H1 (cell line): ENCODE measurements around the gene TRO. TPM values are rescaled to one million over a fixed set of nuclear protein-coding genes. Genes with fewer than 3 reads are reported as not detected.

Experiments used
- CTCF ChIA-PET: fragments of 300-600 bp; sonication (Branson Sonifier 250); formaldehyde crosslinking; loops from one replicate; lab custom pipeline; 2021; ENCODE audit not compliant: partially characterized antibody; lab: Charles Lee
- POLR2A ChIA-PET: fragments of 300-600 bp; sonication (Branson Sonifier 250); formaldehyde crosslinking; loops from one replicate; lab custom pipeline; 2021; ENCODE audit warnings: inconsistent platforms; ENCODE audit not compliant: partially characterized antibody; lab: Charles Lee
- DNase-seq, 2 experiments: peaks; one replicate each; pipeline versions ENCODE4 v3.0.0 to v3.0.0-alpha.2; 2010 to 2022; ENCODE audit warnings: low spot score in 2 of 2, low read depth in 1 of 2, mixed read lengths in 1 of 2
- FAIRE-seq: peaks from 2 replicates; lab custom pipeline; 2011; peaks lifted over from hg19 to GRCh38; lab: Jason Lieb, UNC
- H2AFZ ChIP-seq: 2 replicates; pipeline ENCODE4 v1.8.1; 2012; ENCODE audit warnings: low read length, inconsistent platforms
- H2AK5ac ChIP-seq: 2 replicates; pipeline ENCODE4 v1.6.1; 2013; ENCODE audit warnings: low read depth, low read length
- H2BK120ac ChIP-seq: replicated peaks from 2 replicates; pipeline ENCODE3; 2013; ENCODE audit warnings: low read depth, low read length, inconsistent platforms
- H2BK12ac ChIP-seq: 2 replicates; pipeline ENCODE4 v1.6.1; 2013; ENCODE audit warnings: low read depth, low read length
- H2BK15ac ChIP-seq: 2 replicates; pipeline ENCODE4 v1.6.1; 2013; ENCODE audit warnings: low read length
- H2BK20ac ChIP-seq: 2 replicates; pipeline ENCODE4 v1.6.1; 2013; ENCODE audit warnings: low read length
- H2BK5ac ChIP-seq: 2 replicates; pipeline ENCODE4 v1.6.1; 2013; ENCODE audit warnings: low read depth, low read length
- H3K14ac ChIP-seq: 2 replicates; pipeline ENCODE4 v1.6.1; 2013; ENCODE audit warnings: inconsistent platforms; ENCODE audit not compliant: insufficient read length
- H3K18ac ChIP-seq: 2 replicates; pipeline ENCODE4 v1.6.1; 2013; ENCODE audit warnings: low read length; ENCODE audit errors: extremely low read depth
- H3K23ac ChIP-seq: 2 replicates; pipeline ENCODE4 v1.6.1; 2013; ENCODE audit warnings: inconsistent platforms; ENCODE audit not compliant: insufficient read length
- H3K23me2 ChIP-seq: 2 replicates; pipeline ENCODE4 v1.6.1; 2013; ENCODE audit warnings: low read depth, low read length
- H3K27ac ChIP-seq: 2 replicates; pipeline ENCODE4 v1.6.1; 2011; ENCODE audit warnings: low read depth, low read length, inconsistent platforms
- H3K27me3 ChIP-seq, 4 experiments: replicated peaks in 1 of 4; 1 replicate in 1 of 4; 2 replicates in 3 of 4; pipeline versions ENCODE4 v1.6.1 to v1.8.1; 2011 to 2013; ENCODE audit warnings: low read length in 3 of 4, mild to moderate bottlenecking in 3 of 4, inconsistent platforms in 2 of 4, mixed read lengths in 2 of 4, moderate library complexity in 1 of 4; ENCODE audit not compliant: control insufficient read depth in 3 of 4, insufficient read depth in 3 of 4; ENCODE audit errors: extremely low read depth in 1 of 4
- H3K36me3 ChIP-seq, 4 experiments: 2 replicates each; pipeline versions ENCODE4 v1.6.1 to v1.8.1; 2011 to 2013; ENCODE audit warnings: mild to moderate bottlenecking in 4 of 4, low read length in 3 of 4, moderate library complexity in 2 of 4, control low read depth in 1 of 4, inconsistent platforms in 1 of 4; ENCODE audit not compliant: insufficient read depth in 4 of 4, control insufficient read depth in 2 of 4
- H3K4ac ChIP-seq: replicated peaks from 2 replicates; pipeline ENCODE3; 2013; ENCODE audit warnings: low read length, low read depth, mixed read lengths, inconsistent platforms; ENCODE audit not compliant: insufficient read length
- H3K4me1 ChIP-seq, 4 experiments: replicated peaks in 1 of 4; 1 replicate in 1 of 4; 2 replicates in 3 of 4; pipeline versions ENCODE4 v1.6.1 to v1.8.1; 2011 to 2013; ENCODE audit warnings: low read length in 3 of 4, inconsistent platforms in 2 of 4, mixed read lengths in 1 of 4; ENCODE audit not compliant: insufficient read depth in 4 of 4, control insufficient read depth in 3 of 4
- H3K4me2 ChIP-seq, 2 experiments: 2 replicates each; pipeline versions ENCODE4 v1.6.1 to v1.8.1; 2011 to 2013; ENCODE audit warnings: low read depth in 2 of 2, low read length in 2 of 2, control low read depth in 1 of 2, inconsistent platforms in 1 of 2, mild to moderate bottlenecking in 1 of 2; ENCODE audit not compliant: insufficient read depth in 1 of 2
- H3K4me3 ChIP-seq, 4 experiments: fragments of 200-600, 300-600 bp in 1 of 4; sonication (generic), shearing (Covaris generic), sonication (Bioruptor Twin) in 1 of 4; 2 replicates each; pipeline versions ENCODE4 v1.5.1 to v1.8.1; 2011 to 2016; ENCODE audit warnings: low read length in 4 of 4, low read depth in 3 of 4, control low read depth in 2 of 4, inconsistent platforms in 2 of 4, mild to moderate bottlenecking in 2 of 4, mixed read lengths in 1 of 4, moderate library complexity in 1 of 4; ENCODE audit not compliant: insufficient read depth in 2 of 4; ENCODE audit errors: extremely low read depth in 1 of 4
- H3K56ac ChIP-seq: replicated peaks from 2 replicates; pipeline ENCODE3; 2013; ENCODE audit warnings: low read depth, mild to moderate bottlenecking, mixed read lengths, low read length, inconsistent platforms; ENCODE audit not compliant: insufficient read length
- H3K79me1 ChIP-seq: 2 replicates; pipeline ENCODE4 v1.6.1; 2013; ENCODE audit warnings: low read depth, low read length, control low read depth
- H3K79me2 ChIP-seq, 2 experiments: 2 replicates each; pipeline versions ENCODE4 v1.6.1 to v1.8.1; 2012 to 2013; ENCODE audit warnings: low read length in 2 of 2, mild to moderate bottlenecking in 2 of 2, inconsistent platforms in 1 of 2; ENCODE audit not compliant: insufficient read depth in 2 of 2, control insufficient read depth in 1 of 2
- H3K9ac ChIP-seq, 4 experiments: replicated peaks in 1 of 4; 1 replicate in 1 of 4; 2 replicates in 3 of 4; pipeline versions ENCODE4 v1.6.1 to v1.8.1; 2011 to 2013; ENCODE audit warnings: low read depth in 3 of 4, low read length in 3 of 4, control low read depth in 2 of 4, mild to moderate bottlenecking in 2 of 4, moderate library complexity in 2 of 4, inconsistent platforms in 1 of 4; ENCODE audit errors: extremely low read depth in 1 of 4
- H3K9me3 ChIP-seq, 2 experiments: 2 replicates each; pipeline versions ENCODE4 v1.6.1 to v1.8.1; 2012 to 2013; ENCODE audit warnings: mild to moderate bottlenecking in 2 of 2, moderate library complexity in 2 of 2, control low read depth in 1 of 2, inconsistent platforms in 1 of 2, low read depth in 1 of 2, low read length in 1 of 2, mixed read lengths in 1 of 2; ENCODE audit not compliant: insufficient read depth in 2 of 2
- H4K20me1 ChIP-seq, 2 experiments: replicated peaks in 1 of 2; 2 replicates each; pipeline versions ENCODE3 to v1.8.1; 2011 to 2013; ENCODE audit warnings: inconsistent platforms in 2 of 2, low read length in 2 of 2, mild to moderate bottlenecking in 1 of 2; ENCODE audit not compliant: insufficient read depth in 2 of 2, control insufficient read depth in 1 of 2
- H4K5ac ChIP-seq: 2 replicates; pipeline ENCODE4 v1.6.1; 2013; ENCODE audit warnings: low read length, low read depth, mixed read lengths, inconsistent platforms; ENCODE audit not compliant: insufficient read length
- H4K8ac ChIP-seq: 2 replicates; pipeline ENCODE4 v1.8.0; 2013; ENCODE audit warnings: mild to moderate bottlenecking, moderate library complexity, low read length, inconsistent platforms; ENCODE audit not compliant: insufficient read depth; ENCODE audit errors: extremely low read depth
- H4K91ac ChIP-seq: replicated peaks from 2 replicates; pipeline ENCODE3; 2013; ENCODE audit warnings: low read length, mixed read lengths, inconsistent platforms; ENCODE audit not compliant: insufficient read length
- CEBPB ChIP-seq: IDR thresholded peaks from 2 replicates; pipeline ENCODE4 v1.6.1; 2012; ENCODE audit warnings: low read depth, low read length
- GABPA ChIP-seq: IDR thresholded peaks from 2 replicates; pipeline ENCODE4 v1.6.1; 2011; ENCODE audit warnings: mild to moderate bottlenecking, low read length, moderate library complexity, borderline replicate concordance; ENCODE audit not compliant: insufficient read depth
- MAFK ChIP-seq: IDR thresholded peaks from 2 replicates; pipeline ENCODE4 v1.6.1; 2012; ENCODE audit warnings: low read depth, mild to moderate bottlenecking, improper control_type of control experiment, low read length
- NANOG ChIP-seq: IDR thresholded peaks from 2 replicates; pipeline ENCODE4 v1.6.1; 2011; ENCODE audit warnings: low read length, low read depth, mild to moderate bottlenecking, inconsistent platforms; ENCODE audit not compliant: insufficient read depth, poor library complexity, severe bottlenecking
- RAD21 ChIP-seq, 2 experiments: IDR thresholded peaks in 1 of 2; conservative IDR thresholded peaks in 1 of 2; 2 replicates each; pipeline ENCODE4 v1.6.1; 2011; ENCODE audit warnings: low read depth in 2 of 2, low read length in 2 of 2, improper control_type of control experiment in 1 of 2, inconsistent platforms in 1 of 2, mild to moderate bottlenecking in 1 of 2, moderate library complexity in 1 of 2
- RXRA ChIP-seq: IDR thresholded peaks from 2 replicates; pipeline ENCODE4 v1.6.1; 2011; ENCODE audit warnings: low read depth, mild to moderate bottlenecking, low read length, moderate library complexity; ENCODE audit not compliant: insufficient read depth
- SP1 ChIP-seq: IDR thresholded peaks from 2 replicates; pipeline ENCODE4 v1.6.1; 2011; ENCODE audit warnings: low read depth, low read length
- SRF ChIP-seq: IDR thresholded peaks from 2 replicates; pipeline ENCODE4 v1.6.1; 2011; ENCODE audit warnings: mild to moderate bottlenecking, low read depth, low read length, moderate library complexity
- TCF12 ChIP-seq: IDR thresholded peaks from 2 replicates; pipeline ENCODE4 v1.6.1; 2011; ENCODE audit warnings: low read depth, mild to moderate bottlenecking, low read length
- TEAD4 ChIP-seq: IDR thresholded peaks from 2 replicates; pipeline ENCODE4 v1.6.1; 2012; ENCODE audit warnings: low read depth, low read length, inconsistent platforms, mixed read lengths
- ZNF274 ChIP-seq: IDR thresholded peaks from 2 replicates; pipeline ENCODE4 v1.7.0; 2012; ENCODE audit warnings: low read length, borderline replicate concordance; ENCODE audit errors: extremely low read depth
- WGBS, 2 experiments: shearing (Covaris generic) in 1 of 2; methylation state at CpG; one replicate each; pipeline versions ENCODE4 v1.1.6 to v1.1.7; 2013 to 2015; ENCODE audit warnings: low lambda C conversion rate in 2 of 2, mixed read lengths in 2 of 2, inconsistent platforms in 1 of 2, low coverage in 1 of 2, missing lambda C conversion rate in 1 of 2; ENCODE audit not compliant: insufficient replicate concordance in 2 of 2, insufficient coverage in 1 of 2, insufficient read length in 1 of 2; ENCODE audit errors: extremely low coverage in 1 of 2, missing lambda C conversion rate in 1 of 2; 5-methylcytosine and 5-hydroxymethylcytosine counted together
- polyA plus RNA-seq, 7 experiments: library from polyadenylated mRNA; depleted of rRNA in 3 of 7; stranded (reverse) in 5 of 7; unstranded in 2 of 7; fragments of >200 nt in 5 of 7; fragments of 200-250 nt in 2 of 7; gene quantifications; 1 replicate in 5 of 7; 2 replicates in 1 of 7; 4 replicates in 1 of 7; pipeline versions ENCODE4 v1.2.1 to v1.2.3, GENCODE V29; 2011 to 2013; ENCODE audit warnings: missing spikeins in 2 of 7, mixed read lengths in 2 of 7
- total RNA-seq: library from RNA; stranded (reverse); fragmentation: NEBNext Ultra II Directional; extraction: Animal tissue kit (Norgen Biotek cat#: 25700); gene quantifications from 2 replicates; pipeline ENCODE4 v1.2.1, GENCODE V29; 2021
- TF ChIP-seq, protein P1 (sequence below), 3 experiments: IDR thresholded peaks; 1 replicate in 2 of 3; 2 replicates in 1 of 3; pipeline versions ENCODE4 v1.5.1 to v1.6.1; 2011; ENCODE audit warnings: low read length in 3 of 3, mild to moderate bottlenecking in 3 of 3, inconsistent platforms in 2 of 3, low read depth in 1 of 3, moderate library complexity in 1 of 3; ENCODE audit not compliant: insufficient read depth in 1 of 3; ENCODE audit errors: control extremely low read depth in 1 of 3

The TRO gene
- total and polyA plus RNA-seq, 2 of the 8 experiments (the other 6 are each of a cell fraction or from before 2014, with no cell fraction given), result 49.5 to 57.6 TPM

DNA sequence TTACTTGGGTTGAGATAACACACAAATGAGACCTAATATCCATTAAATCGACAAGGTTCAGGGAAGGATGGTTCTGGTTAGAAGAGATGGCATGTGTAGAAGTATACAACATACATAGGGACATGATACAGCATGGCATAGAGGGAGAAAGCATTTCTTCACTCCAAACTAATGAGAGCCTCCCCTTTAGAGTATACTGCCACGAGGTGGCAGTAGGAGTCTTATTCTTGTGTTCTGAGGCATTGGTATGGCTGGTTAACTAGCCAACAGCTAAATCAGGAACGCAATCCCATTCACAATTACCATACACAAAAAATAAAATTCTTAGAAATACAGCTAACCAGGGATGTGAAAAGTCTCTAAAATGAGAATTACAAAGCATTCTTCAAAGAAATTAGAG, 29.1 kb upstream of the TRO start:
- DNase-seq, result no peak
- Histone ChIP-seq H3K18ac (no peak overlapping the region), H3K4me3 (no peak overlapping the region), H3K4me1 (no peaks in the 10 kb centered on the region), H4K91ac (no peak overlapping the region), H4K8ac (no peak overlapping the region), H3K56ac (no peak overlapping the region), H2BK12ac (no peak overlapping the region), H2BK120ac (no peak overlapping the region), H2BK15ac (no peak overlapping the region), H3K4ac (no peak overlapping the region), H3K9ac (no peak overlapping the region), H2BK20ac (no peak overlapping the region), H2AFZ (no peak overlapping the region), H3K79me2 (no peaks in the 10 kb centered on the region), H3K27ac (no peak overlapping the region), H4K20me1 (no peaks in the 10 kb centered on the region), H3K4me2 (no peak overlapping the region), H3K36me3 (no peaks in the 10 kb centered on the region), H2BK5ac (no peak overlapping the region), H3K23me2 (no peaks in the 10 kb centered on the region), H3K79me1 (no peaks in the 10 kb centered on the region), H3K23ac (no peak overlapping the region), H2AK5ac (no peak overlapping the region), H3K9me3 (no peaks in the 10 kb centered on the region), H4K5ac (no peak overlapping the region), H3K27me3 (no peaks in the 10 kb centered on the region), H3K14ac (no peak overlapping the region)
- WGBS, 2 experiments, result 21% methylated on average over 3 of the region's 3 CpGs; no CpG with 5 or more reads in 1 of the 2 experiments
- TF ChIP-seq SP1, result no peak
- peak; percentile 58 to 74 for TF ChIP-seq RAD21 (IDR thresholded peaks at IDR 0.05 in 1 of 2, conservative IDR thresholded peaks at IDR 0.05 in 1 of 2; ENCODE audit: low read depth in 2 of 2, low read length in 2 of 2)
- TF ChIP-seq, protein P1, sequence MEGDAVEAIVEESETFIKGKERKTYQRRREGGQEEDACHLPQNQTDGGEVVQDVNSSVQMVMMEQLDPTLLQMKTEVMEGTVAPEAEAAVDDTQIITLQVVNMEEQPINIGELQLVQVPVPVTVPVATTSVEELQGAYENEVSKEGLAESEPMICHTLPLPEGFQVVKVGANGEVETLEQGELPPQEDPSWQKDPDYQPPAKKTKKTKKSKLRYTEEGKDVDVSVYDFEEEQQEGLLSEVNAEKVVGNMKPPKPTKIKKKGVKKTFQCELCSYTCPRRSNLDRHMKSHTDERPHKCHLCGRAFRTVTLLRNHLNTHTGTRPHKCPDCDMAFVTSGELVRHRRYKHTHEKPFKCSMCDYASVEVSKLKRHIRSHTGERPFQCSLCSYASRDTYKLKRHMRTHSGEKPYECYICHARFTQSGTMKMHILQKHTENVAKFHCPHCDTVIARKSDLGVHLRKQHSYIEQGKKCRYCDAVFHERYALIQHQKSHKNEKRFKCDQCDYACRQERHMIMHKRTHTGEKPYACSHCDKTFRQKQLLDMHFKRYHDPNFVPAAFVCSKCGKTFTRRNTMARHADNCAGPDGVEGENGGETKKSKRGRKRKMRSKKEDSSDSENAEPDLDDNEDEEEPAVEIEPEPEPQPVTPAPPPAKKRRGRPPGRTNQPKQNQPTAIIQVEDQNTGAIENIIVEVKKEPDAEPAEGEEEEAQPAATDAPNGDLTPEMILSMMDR (IDR thresholded peaks at IDR 0.05; ENCODE audit: control extremely low read depth in 1 of 3, insufficient read depth in 1 of 3, low read depth in 1 of 3, low read length in 3 of 3), result peak in 2 of 3 experiments; percentile 38 to 41; a peak in 3 of 4 replicates
- no peak for TF ChIP-seq ZNF274
- TF ChIP-seq TEAD4, result no peak
- TF ChIP-seq NANOG, result no peak
- TF ChIP-seq MAFK, result no peak
- no peak for TF ChIP-seq GABPA
- TF ChIP-seq TCF12, result no peak
- TF ChIP-seq CEBPB, result no peak
- no peak for TF ChIP-seq SRF
- no peak for TF ChIP-seq RXRA
- no peak for FAIRE-seq
- ChIA-PET CTCF (interaction anchor here (0.5 to 1.8 kb wide), 8 partner anchors 10 to 656 kb away, joined by 3 to 8 read pairs (median 3); partner anchors contain the start of gene APEX2), POLR2A (no interaction called here)
